ENCODE results near the gene ATP6V0E2. TPM values are rescaled to one million over a fixed set of nuclear protein-coding genes. Genes with fewer than 3 reads are reported as not detected.

Gene ATP6V0E2
- 10 to 100 TPM; 12.2 to 19.9 TPM for total RNA-seq
- polyA plus RNA-seq = 10 to 100 TPM; 16.0 to 24.3 TPM
- long read RNA-seq, donor 1, transcript ATP6V0E2-203 (4 exons, 2,722 nt) = major isoform, 101 of 116 reads
- long read RNA-seq, donor 1, partial matches to known transcripts = 1 of 116 reads
- long read RNA-seq, donor 1, other reads (novel, unspliced or antisense) = 6 of 116 reads
- long read RNA-seq, donor 2, transcript ATP6V0E2-203 (4 exons, 2,722 nt) = major isoform, 14 of 17 reads
- long read RNA-seq, donor 2, partial matches to known transcripts = 1 of 17 reads
- long read RNA-seq, donor 2, other reads (novel, unspliced or antisense) = 2 of 17 reads

DNA sequence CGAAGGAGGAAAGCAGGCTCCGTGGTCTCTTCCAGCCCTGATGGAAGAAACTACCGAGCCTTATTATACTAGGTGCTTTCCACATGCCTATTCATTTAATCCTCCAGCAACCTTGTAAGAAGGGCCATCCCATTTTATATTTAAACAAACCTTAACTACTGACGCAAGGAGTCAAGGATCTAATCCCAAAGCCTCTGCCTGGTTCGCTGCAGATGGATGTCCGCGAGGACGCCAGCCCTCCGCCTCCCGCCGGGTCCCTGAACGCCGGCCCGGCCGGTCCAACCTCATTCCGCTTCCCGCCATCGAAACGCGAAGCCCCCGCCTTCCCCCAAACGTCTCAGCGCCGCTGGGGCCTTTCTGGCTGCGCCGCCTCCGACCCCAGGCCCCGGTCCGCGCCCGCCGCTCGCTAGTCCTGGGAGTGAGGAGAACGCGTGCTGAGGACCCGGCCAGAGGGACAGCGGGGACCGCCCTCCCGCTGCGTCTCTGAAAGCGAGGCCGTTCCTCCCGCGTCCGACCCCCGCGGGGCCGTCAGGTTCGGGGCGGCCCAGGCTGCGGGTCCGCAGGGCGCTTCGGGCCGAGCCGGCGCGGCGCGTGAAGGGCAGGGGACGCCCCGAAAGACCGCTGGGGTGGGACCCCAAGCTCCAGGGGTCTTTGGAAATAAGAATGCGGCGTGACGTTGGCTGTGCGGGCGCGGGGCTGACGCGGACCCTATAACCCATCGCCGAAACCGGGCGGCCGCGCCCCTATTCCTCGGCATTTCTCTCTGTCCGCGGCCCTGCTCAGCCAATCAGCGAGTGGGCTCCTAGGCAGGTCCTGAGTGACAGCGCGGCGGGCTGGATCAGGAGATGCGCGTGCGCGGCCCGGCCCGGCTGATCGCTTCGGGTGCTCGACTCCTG, at the start of gene ATP6V0E2:
Gene ATP6V0E2 (plus strand): TSS at position 896 of the 896 bp plus-strand sequence. CDS start 97 bp downstream, outside the sequence.
- Histone ChIP-seq H3K27ac (ENCODE audit: low read depth in 1 of 2, low read length in 2 of 2) (peak within 1 kb of the TSS in 1 of 2 donors; percentile 37), H3K9me3 (ENCODE audit: control insufficient read depth, low read length) (no peaks in the 10 kb centered on the region), H3K27me3 (ENCODE audit: control insufficient read depth in 1 of 2, insufficient read depth in 2 of 2, low read length in 1 of 2) (no peaks in the 10 kb centered on the region), H3K4me1 (ENCODE audit: control insufficient read depth in 1 of 2, insufficient read depth in 2 of 2, low read length in 2 of 2) (no peaks in the 10 kb centered on the region), H3K4me3 (ENCODE audit: low read length in 2 of 2) (peak within 1 kb of the TSS; percentile 55 to 67), H3K36me3 (ENCODE audit: control insufficient read depth in 1 of 2, insufficient read depth in 2 of 2, low read length in 1 of 2) (no peaks in the 10 kb centered on the region)
- ATAC-seq (ENCODE audit: low FRiP score) = peak; percentile 95
- peak; percentile 97 to 98 for DNase-seq
- 0% methylated on average over 63 to 93 of the region's 93 CpGs for WGBS, 2 donors
- intact Hi-C loops (cut with DNase I) = loop anchor here (2.0 to 10.0 kb wide), 3 partner anchors 101 to 531 kb away; partner anchors contain the start of gene ZNF467 (in 1 of the 2)

DNA sequence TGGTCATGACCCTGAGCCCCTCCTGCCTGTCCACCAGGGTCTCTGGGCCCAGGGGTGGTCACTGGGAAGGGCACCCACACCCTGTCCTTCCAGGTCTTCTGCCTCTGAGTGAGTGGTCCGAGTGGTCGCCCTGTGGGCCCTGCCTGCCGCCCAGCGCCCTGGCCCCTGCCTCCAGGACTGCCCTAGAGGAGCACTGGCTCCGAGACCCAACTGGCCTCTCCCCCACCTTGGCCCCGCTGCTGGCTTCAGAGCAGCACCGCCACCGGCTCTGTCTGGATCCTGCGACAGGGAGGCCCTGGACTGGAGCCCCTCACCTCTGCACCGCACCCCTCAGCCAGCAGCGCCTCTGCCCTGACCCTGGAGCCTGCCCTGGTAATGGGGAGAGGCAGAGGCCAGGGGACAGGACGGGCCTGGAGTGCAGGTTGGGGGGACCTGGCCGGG, 49.4 kb upstream of the ATP6V0E2 start:
- WGBS, 2 donors = 92 to 95% methylated on average over 13 of the region's 13 CpGs
- Histone ChIP-seq H3K27ac (ENCODE audit: low read depth in 1 of 2, low read length in 2 of 2) (no peak overlapping the region), H3K4me3 (ENCODE audit: low read length in 2 of 2) (no peak overlapping the region), H3K4me1 (ENCODE audit: control insufficient read depth in 1 of 2, insufficient read depth in 2 of 2, low read length in 2 of 2) (no peaks in the 10 kb centered on the region), H3K27me3 (ENCODE audit: control insufficient read depth in 1 of 2, insufficient read depth in 2 of 2, low read length in 1 of 2) (no peaks in the 10 kb centered on the region), H3K9me3 (ENCODE audit: control insufficient read depth, low read length) (no peaks in the 10 kb centered on the region), H3K36me3 (ENCODE audit: control insufficient read depth in 1 of 2, insufficient read depth in 2 of 2, low read length in 1 of 2) (no peaks in the 10 kb centered on the region)
- DNase-seq (peak; percentile 39 to 61), ATAC-seq (ENCODE audit: low FRiP score) (no peak)
- intact Hi-C loops (cut with DNase I) = no loop called here

DNA sequence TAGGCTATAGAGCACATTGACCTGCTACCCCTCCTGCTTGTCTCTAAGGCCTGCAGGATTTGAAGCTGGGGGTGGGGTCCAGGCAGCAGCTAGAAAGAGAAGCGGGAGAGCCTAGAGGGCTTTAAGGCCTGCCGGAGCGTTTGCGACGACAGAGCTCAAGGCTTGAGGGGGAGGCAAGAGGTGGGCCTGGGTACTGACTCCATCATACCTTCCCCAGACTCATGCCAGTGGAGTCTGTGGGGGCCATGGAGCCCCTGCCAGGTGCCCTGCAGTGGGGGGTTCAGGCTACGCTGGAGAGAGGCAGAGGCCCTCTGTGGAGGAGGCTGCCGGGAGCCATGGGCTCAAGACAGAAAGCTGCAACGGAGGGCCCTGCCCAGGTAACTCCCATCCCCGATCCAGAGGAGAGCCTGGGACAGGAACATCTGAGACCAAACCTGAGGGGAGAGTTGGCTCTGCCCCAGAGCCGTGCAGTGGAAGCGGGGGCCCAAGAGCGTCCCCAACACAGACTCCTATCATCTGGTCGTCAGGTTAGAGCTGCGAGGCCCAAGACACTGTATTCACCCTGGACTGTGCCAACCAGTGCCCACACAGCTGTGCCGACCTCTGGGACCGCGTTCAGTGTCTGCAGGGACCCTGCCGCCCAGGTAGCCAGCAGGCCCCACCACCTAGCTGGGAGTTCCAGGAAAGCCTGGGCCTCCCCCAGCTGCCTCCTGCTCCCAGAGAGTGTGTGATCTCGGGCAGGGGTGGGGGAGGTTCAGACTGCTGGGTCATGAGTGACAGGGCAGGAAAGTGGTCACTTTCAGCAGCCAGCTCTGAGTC, 48.8 kb upstream of the ATP6V0E2 start:
- Histone ChIP-seq H3K4me1 (ENCODE audit: control insufficient read depth in 1 of 2, insufficient read depth in 2 of 2, low read length in 2 of 2) (no peaks in the 10 kb centered on the region), H3K27ac (ENCODE audit: low read depth in 1 of 2, low read length in 2 of 2) (no peak overlapping the region), H3K4me3 (ENCODE audit: low read length in 2 of 2) (no peak overlapping the region), H3K36me3 (ENCODE audit: control insufficient read depth in 1 of 2, insufficient read depth in 2 of 2, low read length in 1 of 2) (no peaks in the 10 kb centered on the region), H3K27me3 (ENCODE audit: control insufficient read depth in 1 of 2, insufficient read depth in 2 of 2, low read length in 1 of 2) (no peaks in the 10 kb centered on the region), H3K9me3 (ENCODE audit: control insufficient read depth, low read length) (no peaks in the 10 kb centered on the region)
- ATAC-seq (ENCODE audit: low FRiP score) (no peak), DNase-seq (peak; percentile 27 to 62)
- intact Hi-C loops (cut with DNase I) = no loop called here
- 94 to 95% methylated on average over 19 of the region's 19 CpGs for WGBS, 2 donors

DNA sequence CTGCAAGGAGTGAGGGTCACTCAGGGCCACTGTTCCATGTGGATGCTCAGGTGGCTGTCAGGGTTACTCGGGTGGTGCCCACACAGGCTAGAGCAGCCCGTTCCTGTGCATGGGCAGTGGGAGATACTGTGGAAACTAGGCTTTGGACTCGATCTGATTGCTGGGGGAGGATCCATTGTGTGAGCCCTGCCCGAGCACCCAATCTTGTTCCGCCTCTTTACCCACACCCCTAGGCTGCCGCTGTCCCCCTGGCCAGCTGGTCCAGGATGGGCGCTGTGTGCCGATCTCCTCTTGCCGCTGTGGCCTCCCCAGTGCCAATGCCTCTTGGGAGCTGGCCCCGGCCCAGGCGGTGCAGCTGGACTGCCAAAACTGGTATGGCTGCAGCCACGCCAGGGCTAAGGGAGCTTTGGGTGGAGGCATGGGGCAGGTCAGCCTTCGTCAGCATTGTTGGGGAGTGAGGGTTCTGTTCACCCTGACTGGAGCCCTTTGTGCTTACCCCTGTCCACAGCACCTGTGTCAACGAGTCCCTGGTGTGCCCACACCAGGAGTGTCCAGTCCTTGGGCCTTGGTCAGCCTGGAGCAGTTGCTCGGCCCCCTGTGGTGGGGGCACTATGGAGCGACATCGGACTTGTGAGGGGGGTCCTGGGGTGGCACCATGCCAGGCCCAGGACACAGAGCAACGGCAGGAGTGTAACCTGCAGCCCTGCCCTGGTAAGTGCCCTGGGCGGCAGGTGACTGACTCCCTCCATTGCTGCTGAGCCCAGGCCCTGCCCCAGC, 48.0 kb upstream of the ATP6V0E2 start:
- Histone ChIP-seq H3K4me3 (ENCODE audit: low read length in 2 of 2) (no peak overlapping the region), H3K36me3 (ENCODE audit: control insufficient read depth in 1 of 2, insufficient read depth in 2 of 2, low read length in 1 of 2) (no peaks in the 10 kb centered on the region), H3K27me3 (ENCODE audit: control insufficient read depth in 1 of 2, insufficient read depth in 2 of 2, low read length in 1 of 2) (no peaks in the 10 kb centered on the region), H3K4me1 (ENCODE audit: control insufficient read depth in 1 of 2, insufficient read depth in 2 of 2, low read length in 2 of 2) (no peaks in the 10 kb centered on the region), H3K27ac (ENCODE audit: low read depth in 1 of 2, low read length in 2 of 2) (no peak overlapping the region), H3K9me3 (ENCODE audit: control insufficient read depth, low read length) (no peaks in the 10 kb centered on the region)
- intact Hi-C loops (cut with DNase I) = no loop called here
- no peak for ATAC-seq (ENCODE audit: low FRiP score)
- 87 to 91% methylated on average over 19 of the region's 19 CpGs for WGBS, 2 donors
- DNase-seq = peak; percentile 23 to 66

DNA sequence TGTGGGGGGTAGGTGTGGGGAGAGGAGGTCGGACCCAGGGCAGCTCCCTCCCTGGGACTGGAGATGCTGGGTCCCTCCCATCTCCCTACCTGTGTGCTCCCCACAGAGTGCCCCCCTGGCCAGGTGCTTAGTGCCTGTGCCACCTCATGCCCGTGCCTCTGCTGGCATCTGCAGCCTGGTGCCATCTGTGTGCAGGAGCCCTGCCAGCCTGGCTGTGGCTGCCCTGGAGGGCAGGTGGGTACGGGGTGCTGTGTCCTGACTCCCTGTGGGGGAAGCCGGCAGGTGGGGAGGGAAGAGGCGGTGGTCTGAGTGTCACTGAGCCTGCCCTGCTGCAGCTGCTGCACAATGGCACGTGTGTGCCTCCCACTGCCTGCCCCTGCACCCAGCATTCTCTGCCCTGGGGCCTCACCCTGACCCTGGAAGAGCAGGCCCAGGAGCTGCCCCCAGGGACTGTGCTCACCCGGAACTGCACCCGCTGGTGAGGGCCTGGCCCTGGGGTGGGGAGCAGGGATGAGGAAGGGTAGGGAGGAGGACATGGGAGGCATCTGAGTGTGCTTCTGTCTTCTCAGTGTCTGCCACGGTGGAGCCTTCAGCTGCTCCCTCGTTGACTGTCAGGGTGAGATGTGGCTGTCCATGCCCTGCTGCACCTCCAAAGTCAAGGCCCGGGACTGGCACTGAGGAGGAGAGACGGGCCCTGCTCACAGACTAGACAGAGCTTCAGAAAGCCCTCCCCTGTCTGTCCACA, 47.3 kb upstream of the ATP6V0E2 start:
- intact Hi-C loops (cut with DNase I) = no loop called here
- peak; percentile 2 for ATAC-seq (ENCODE audit: low FRiP score)
- Histone ChIP-seq H3K27ac (ENCODE audit: low read depth in 1 of 2, low read length in 2 of 2) (no peak overlapping the region), H3K9me3 (ENCODE audit: control insufficient read depth, low read length) (no peaks in the 10 kb centered on the region), H3K36me3 (ENCODE audit: control insufficient read depth in 1 of 2, insufficient read depth in 2 of 2, low read length in 1 of 2) (no peaks in the 10 kb centered on the region), H3K4me1 (ENCODE audit: control insufficient read depth in 1 of 2, insufficient read depth in 2 of 2, low read length in 2 of 2) (no peaks in the 10 kb centered on the region), H3K4me3 (ENCODE audit: low read length in 2 of 2) (no peak overlapping the region), H3K27me3 (ENCODE audit: control insufficient read depth in 1 of 2, insufficient read depth in 2 of 2, low read length in 1 of 2) (no peaks in the 10 kb centered on the region)
- peak; percentile 18 to 56 for DNase-seq
- 87 to 89% methylated on average over 10 to 12 of the region's 12 CpGs for WGBS, 2 donors

DNA sequence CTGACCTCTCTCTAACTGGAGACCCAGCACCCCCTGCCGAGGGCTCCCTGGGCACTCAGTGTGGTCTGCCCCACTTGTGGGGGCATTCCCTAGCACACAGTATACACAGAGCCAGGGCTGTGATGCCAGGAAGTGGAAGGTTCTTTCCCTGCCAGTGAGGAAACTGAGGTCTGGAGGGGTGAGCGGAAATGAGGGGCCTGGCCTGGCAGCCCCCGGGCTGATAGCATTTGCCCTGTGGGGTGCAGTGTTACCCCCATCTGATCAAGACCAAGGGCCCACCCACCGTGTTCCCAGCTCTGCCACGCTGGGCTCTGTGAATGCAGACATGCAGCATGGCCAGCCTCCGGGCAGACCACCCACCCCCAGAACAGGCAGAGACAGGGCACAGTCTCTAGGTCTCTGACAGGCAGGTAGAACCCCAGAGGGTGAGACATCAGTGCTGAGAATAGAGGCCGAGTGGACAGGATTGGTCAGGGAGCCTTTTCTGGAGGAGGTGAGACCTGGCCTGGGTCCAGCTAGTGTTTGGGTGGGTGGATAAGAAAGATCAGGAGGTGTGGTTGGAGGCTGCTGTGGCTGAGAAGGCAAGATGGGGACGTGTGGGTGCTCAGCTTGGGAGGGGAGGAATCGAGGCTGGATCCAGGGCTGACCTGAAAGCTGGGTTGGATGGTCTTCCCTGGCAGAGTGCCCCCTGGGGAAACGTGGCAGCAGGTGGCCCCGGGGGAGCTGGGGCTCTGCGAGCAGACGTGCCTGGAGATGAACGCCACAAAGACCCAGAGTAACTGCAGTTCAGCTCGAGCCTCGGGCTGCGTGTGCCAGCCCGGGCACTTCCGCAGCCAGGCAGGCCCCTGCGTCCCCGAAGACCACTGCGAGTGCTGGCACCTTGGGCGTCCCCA, 46.4 kb upstream of the ATP6V0E2 start:
- Histone ChIP-seq H3K4me1 (ENCODE audit: control insufficient read depth in 1 of 2, insufficient read depth in 2 of 2, low read length in 2 of 2) (no peaks in the 10 kb centered on the region), H3K27ac (ENCODE audit: low read depth in 1 of 2, low read length in 2 of 2) (no peak overlapping the region), H3K4me3 (ENCODE audit: low read length in 2 of 2) (no peak overlapping the region), H3K27me3 (ENCODE audit: control insufficient read depth in 1 of 2, insufficient read depth in 2 of 2, low read length in 1 of 2) (no peaks in the 10 kb centered on the region), H3K9me3 (ENCODE audit: control insufficient read depth, low read length) (no peaks in the 10 kb centered on the region), H3K36me3 (ENCODE audit: control insufficient read depth in 1 of 2, insufficient read depth in 2 of 2, low read length in 1 of 2) (no peaks in the 10 kb centered on the region)
- WGBS, 2 donors = 75 to 79% methylated on average over 21 to 23 of the region's 23 CpGs
- intact Hi-C loops (cut with DNase I) = no loop called here
- ATAC-seq (ENCODE audit: low FRiP score) (no peak), DNase-seq (peak; percentile 33 to 55)
